SK-N-MC (cell line): ENCODE data around the gene IP6K1.

ENCODE experiments used
- EZH2 ChIP-seq: fragments of 200-600 bp; sonication (generic); IDR thresholded peaks from one replicate; pipeline ENCODE4 v1.6.1; 2017; ENCODE audit warnings: antibody characterized with exemption
- FOXP2 ChIP-seq: optimal IDR thresholded peaks from 2 replicates; pipeline ENCODE3; 2011; ENCODE audit warnings: mild to moderate bottlenecking, moderate library complexity; ENCODE audit not compliant: insufficient read depth; ENCODE audit errors: extremely low read length, control extremely low read depth
- POLR2AphosphoS5 ChIP-seq: IDR thresholded peaks from 2 replicates; pipeline ENCODE4 v1.6.1; 2012; ENCODE audit warnings: mild to moderate bottlenecking, low read depth, low read length, borderline replicate concordance

DNA sequence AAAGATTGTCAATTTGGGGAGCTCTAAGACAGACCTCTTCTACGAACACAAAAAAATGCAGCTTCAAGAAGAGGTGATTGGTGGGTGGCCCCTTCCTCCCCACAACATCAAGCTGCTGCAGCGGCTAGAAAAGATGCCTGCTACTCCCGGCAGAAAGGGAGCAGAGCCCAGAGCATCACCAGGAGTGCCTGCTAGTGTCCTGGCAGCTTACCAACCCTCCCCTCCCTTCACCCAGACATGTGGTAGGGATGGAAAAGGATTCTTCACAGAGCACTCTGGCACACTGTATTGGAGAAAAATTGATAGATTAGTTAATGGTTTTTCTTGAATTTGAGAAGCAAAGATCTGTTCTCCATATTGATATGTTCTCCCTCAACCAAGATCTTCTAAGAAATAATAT lies 10.8 kb downstream of the IP6K1 start:
- TF ChIP-seq EZH2 (no peak), POLR2AphosphoS5 (no peak), FOXP2 (no peak)
